ENCODE measurements around the gene FNDC1. TPM values are rescaled to one million over a fixed set of nuclear protein-coding genes. Genes with fewer than 3 reads are reported as not detected.

FNDC1 gene
- total and polyA plus RNA-seq, 10 of the 15 experiments (the other 5 are each of a cell fraction or from before 2014, with no cell fraction given) = not detected

GRCh38 chr6:159137676-159138075, 31.5 kb upstream of the FNDC1 start:
- SMC1A ChIA-PET (ENCODE audit: uncharacterized antibody, unreplicated experiment) = interaction anchor here (5.7 to 12.8 kb wide), 3 partner anchors 32 to 130 kb away, joined by 85 to 304 read pairs (median 292); partner anchors contain the start of gene TAGAP
- Histone ChIP-seq H3K4me2 (ENCODE audit: control insufficient read depth, insufficient read depth) (no peak overlapping the region), H3K9me3 (replicated peaks; ENCODE audit: control insufficient read depth, insufficient read depth, low read length) (no peaks in the 10 kb centered on the region; the same call in 2 of the 3 replicates), H3K9ac (ENCODE audit: control insufficient read depth, insufficient read depth, low read length) (no peak overlapping the region), H4K20me1 (ENCODE audit: control insufficient read depth, insufficient read depth) (no peaks in the 10 kb centered on the region), H3K27me3 (replicated peaks in 1 of 2; ENCODE audit: control insufficient read depth in 2 of 2, insufficient read depth in 2 of 2, low read length in 1 of 2) (peaks cover 0 to 2% of the 10 kb centered on the region in 2 experiments; a peak in 1 of 4 replicates), H3K79me2 (ENCODE audit: control insufficient read depth, insufficient read depth, low read length) (no peaks in the 10 kb centered on the region), H3K27ac (ENCODE audit: control insufficient read depth, insufficient read depth) (no peak overlapping the region), H3K36me3 (ENCODE audit: control insufficient read depth in 2 of 2, insufficient read depth in 2 of 2, low read length in 1 of 2) (no peaks in the 10 kb centered on the region), H2AFZ (ENCODE audit: control insufficient read depth, low read depth, low read length) (no peak overlapping the region), H3K4me3 (no peak overlapping the region), H3K4me1 (ENCODE audit: control insufficient read depth, insufficient read depth, low read length) (no peaks in the 10 kb centered on the region)
- CTCF ChIA-PET = interaction anchor here (1.0 to 13.8 kb wide), 6 partner anchors 8 to 130 kb away, joined by 3 to 529 read pairs (median 22); no protein-coding TSS in a partner anchor
- ATAC-seq = no peak
- POLR2A ChIA-PET = no interaction called here
- intact Hi-C loops (cut with micrococcal nuclease; ENCODE audit: unreplicated experiment) = no loop called here
- in situ Hi-C loops (cut with MboI) = loop anchor here (10.0 kb wide), 1 partner anchor 433 kb away; no protein-coding TSS in a partner anchor
- WGBS (ENCODE audit: insufficient coverage, insufficient replicate concordance, low lambda C conversion rate, missing lambda C conversion rate) = 64% methylated on average over 5 of the region's 5 CpGs
- RAD21 ChIA-PET (ENCODE audit: unreplicated experiment) = interaction anchor here (0.5 to 7.7 kb wide), 3 partner anchors 32 to 536 kb away, joined by 3 to 233 read pairs (median 117); no protein-coding TSS in a partner anchor
- no peak for FAIRE-seq
- no TSS peak for BruUV-seq (replicated peaks)
- DNase-seq (ENCODE audit: low read depth, low spot score) = no peak
- TF ChIP-seq MYB (IDR thresholded peaks at IDR 0.05; ENCODE audit: borderline replicate concordance, low read depth, low read length) (no peak), ATF3 (IDR thresholded peaks at IDR 0.05; ENCODE audit: borderline replicate concordance, extremely low read depth, low read depth, low read length) (no peak), ZBTB11 (CRISPR knock-in tag; IDR thresholded peaks at IDR 0.05) (no peak), BRCA1 (IDR thresholded peaks at IDR 0.05; ENCODE audit: low read depth, low read length) (no peak), POU2F2 (IDR thresholded peaks at IDR 0.05; ENCODE audit: borderline replicate concordance, low read depth, low read length) (no peak), RUNX3 (IDR thresholded peaks at IDR 0.05; ENCODE audit: low read length) (no peak), ZBTB40 (IDR thresholded peaks at IDR 0.05; ENCODE audit: borderline replicate concordance) (no peak), PAX5 (IDR thresholded peaks at IDR 0.05; ENCODE audit: borderline replicate concordance, low read depth, low read length) (no peak), CREM (IDR thresholded peaks at IDR 0.05; ENCODE audit: low read depth) (no peak), ATF7 (IDR thresholded peaks at IDR 0.05; ENCODE audit: low read depth) (no peak), ETV6 (conservative IDR thresholded peaks at IDR 0.05 in 1 of 2, IDR thresholded peaks at IDR 0.05 in 1 of 2; ENCODE audit: borderline replicate concordance in 1 of 2, low read depth in 1 of 2) (no peak), RELB (IDR thresholded peaks at IDR 0.05; ENCODE audit: low read depth) (no peak), BHLHE40 (IDR thresholded peaks at IDR 0.05; ENCODE audit: borderline replicate concordance in 1 of 2, low read depth in 2 of 2, low read length in 1 of 2) (no peak), ZSCAN29 (IDR thresholded peaks at IDR 0.05) (no peak)
